IMR-90 (cell line): ENCODE measurements around the gene ABCA7. TPM values are rescaled to one million over a fixed set of nuclear protein-coding genes. Genes with fewer than 3 reads are reported as not detected.

Experiments used
- ATAC-seq: fragments of 200-7000 bp; cut with Tn5 transposase; 2 replicates; pipeline ENCODE4 v1.9.1; 2020; ENCODE audit warnings: low read depth, mild to moderate bottlenecking, moderate library complexity
- BruUV-seq: library from RNA; stranded (reverse); fragments of 400-500 nt; replicated peaks from 2 replicates; lab custom pipeline; 2021; lab: Mats Ljungman, UMichigan
- CTCF ChIA-PET: fragments of 300-600 bp; formaldehyde crosslinking; extraction: SDS; loops from one replicate; lab custom pipeline; 2021; ENCODE audit warnings: antibody characterized with exemption; lab: Yijun Ruan, JAX
- POLR2A ChIA-PET: fragments of 300-600 bp; sonication (Branson Sonifier 250); formaldehyde crosslinking; loops from one replicate; lab custom pipeline; 2022; ENCODE audit warnings: antibody characterized with exemption; ENCODE audit not compliant: unreplicated experiment; lab: Charles Lee
- DNase-seq: peaks from one replicate; pipeline ENCODE4 v3.0.0; 2013
- H2AFZ ChIP-seq: replicated peaks from 2 replicates; pipeline ENCODE3; 2013; ENCODE audit warnings: low read length, mild to moderate bottlenecking; ENCODE audit not compliant: poor library complexity
- H2AK5ac ChIP-seq: 2 replicates; pipeline ENCODE4 v1.6.1; 2013; ENCODE audit warnings: low read depth, low read length, inconsistent platforms
- H2AK9ac ChIP-seq: replicated peaks from 2 replicates; pipeline ENCODE3; 2013; ENCODE audit warnings: mild to moderate bottlenecking, low read depth, low read length, moderate library complexity; ENCODE audit not compliant: poor library complexity
- H2BK120ac ChIP-seq: 2 replicates; pipeline ENCODE4 v1.6.1; 2013; ENCODE audit warnings: low read depth, low read length, inconsistent platforms
- H2BK15ac ChIP-seq: 3 replicates; pipeline ENCODE4 v1.6.1; 2013; ENCODE audit warnings: low read depth, low read length, inconsistent platforms
- H2BK20ac ChIP-seq: 2 replicates; pipeline ENCODE4 v1.6.1; 2013; ENCODE audit warnings: low read depth, mild to moderate bottlenecking, inconsistent platforms, low read length, moderate library complexity
- H2BK5ac ChIP-seq: 2 replicates; pipeline ENCODE4 v1.6.1; 2013; ENCODE audit warnings: mild to moderate bottlenecking, low read depth, low read length, inconsistent platforms; ENCODE audit not compliant: poor library complexity, severe bottlenecking
- H3K14ac ChIP-seq: replicated peaks from 2 replicates; pipeline ENCODE4 v1.6.1; 2013; ENCODE audit warnings: low read depth, low read length, inconsistent platforms
- H3K18ac ChIP-seq: 2 replicates; pipeline ENCODE4 v1.6.1; 2013; ENCODE audit warnings: low read depth, low read length, control low read depth
- H3K23ac ChIP-seq: 2 replicates; pipeline ENCODE4 v1.6.1; 2013; ENCODE audit warnings: low read depth, low read length, inconsistent platforms
- H3K27ac ChIP-seq: 2 replicates; pipeline ENCODE4 v1.5.1; 2013; ENCODE audit warnings: mild to moderate bottlenecking, control low read depth, low read length; ENCODE audit not compliant: insufficient read depth
- H3K27me3 ChIP-seq: 2 replicates; pipeline ENCODE4 v1.6.1; 2013; ENCODE audit warnings: low read length; ENCODE audit not compliant: control insufficient read depth, insufficient read depth
- H3K36me3 ChIP-seq: 2 replicates; pipeline ENCODE4 v1.6.1; 2013; ENCODE audit warnings: low read length, mixed read lengths; ENCODE audit not compliant: control insufficient read depth, insufficient read depth
- H3K4ac ChIP-seq: 2 replicates; pipeline ENCODE4 v1.6.1; 2013; ENCODE audit warnings: low read depth, low read length, inconsistent platforms
- H3K4me1 ChIP-seq: 2 replicates; pipeline ENCODE4 v1.6.1; 2013; ENCODE audit warnings: low read length, mixed read lengths; ENCODE audit not compliant: control insufficient read depth, insufficient read depth
- H3K4me2 ChIP-seq: 2 replicates; pipeline ENCODE4 v1.6.1; 2013; ENCODE audit warnings: low read depth, mild to moderate bottlenecking, control low read depth, low read length, moderate library complexity
- H3K4me3 ChIP-seq: 2 replicates; pipeline ENCODE4 v1.5.1; 2013; ENCODE audit warnings: low read depth, mild to moderate bottlenecking, control low read depth, low read length, moderate library complexity; ENCODE audit not compliant: insufficient read depth
- H3K56ac ChIP-seq: 2 replicates; pipeline ENCODE4 v1.6.1; 2013; ENCODE audit warnings: low read length, inconsistent platforms; ENCODE audit not compliant: insufficient read depth; ENCODE audit errors: extremely low read depth
- H3K79me1 ChIP-seq, 2 experiments: 2 replicates each; pipeline ENCODE4 v1.6.1; 2013; ENCODE audit warnings: low read length in 2 of 2, inconsistent platforms in 1 of 2, low read depth in 1 of 2
- H3K9ac ChIP-seq: 2 replicates; pipeline ENCODE4 v1.6.1; 2013; ENCODE audit warnings: low read depth, low read length, control low read depth
- H3K9me1 ChIP-seq: 2 replicates; pipeline ENCODE4 v1.6.1; 2013; ENCODE audit warnings: low read length, inconsistent platforms; ENCODE audit not compliant: insufficient read depth
- H3K9me3 ChIP-seq: 2 replicates; pipeline ENCODE4 v1.6.1; 2013; ENCODE audit warnings: low read length; ENCODE audit not compliant: control insufficient read depth, insufficient read depth
- H4K20me1 ChIP-seq: 2 replicates; pipeline ENCODE4 v1.6.1; 2013; ENCODE audit warnings: low read length, inconsistent platforms; ENCODE audit not compliant: insufficient read depth
- H4K5ac ChIP-seq: 2 replicates; pipeline ENCODE4 v1.6.1; 2013; ENCODE audit warnings: mild to moderate bottlenecking, low read depth, low read length, control low read depth
- H4K8ac ChIP-seq, 2 experiments: 2 replicates each; pipeline ENCODE4 v1.6.1; 2013; ENCODE audit warnings: low read depth in 2 of 2, low read length in 2 of 2, control low read depth in 1 of 2, inconsistent platforms in 1 of 2
- H4K91ac ChIP-seq: 2 replicates; pipeline ENCODE4 v1.6.1; 2013; ENCODE audit warnings: low read depth, low read length, inconsistent platforms; ENCODE audit not compliant: insufficient read depth
- BHLHE40 ChIP-seq: fragments of 150-350 bp; IDR thresholded peaks from 2 replicates; pipeline ENCODE4 v1.6.1; 2016; ENCODE audit warnings: mild to moderate bottlenecking, low read depth, low read length
- CHD1 ChIP-seq: IDR thresholded peaks from 2 replicates; pipeline ENCODE4 v1.6.1; 2012; ENCODE audit warnings: low read depth, low read length, improper control_type of control experiment
- CTCF ChIP-seq: conservative IDR thresholded peaks from 2 replicates; pipeline ENCODE4 v1.5.1; 2012; ENCODE audit warnings: mild to moderate bottlenecking, low read depth, low read length, improper control_type of control experiment
- ELK1 ChIP-seq: fragments of 150-350 bp; IDR thresholded peaks from 2 replicates; pipeline ENCODE4 v1.6.1; 2016; ENCODE audit warnings: low read depth, mild to moderate bottlenecking, low read length, moderate library complexity, borderline replicate concordance
- FOS ChIP-seq: fragments of 150-350 bp; IDR thresholded peaks from 2 replicates; pipeline ENCODE4 v1.6.1; 2016; ENCODE audit warnings: low read depth, low read length
- MAFK ChIP-seq: IDR thresholded peaks from 2 replicates; pipeline ENCODE4 v1.6.1; 2012; ENCODE audit warnings: low read depth, low read length, improper control_type of control experiment
- MAZ ChIP-seq: IDR thresholded peaks from 2 replicates; pipeline ENCODE4 v1.6.1; 2012; ENCODE audit warnings: low read depth, mild to moderate bottlenecking, low read length, improper control_type of control experiment, moderate library complexity, borderline replicate concordance
- MXI1 ChIP-seq: IDR thresholded peaks from 2 replicates; pipeline ENCODE4 v1.6.1; 2012; ENCODE audit warnings: low read depth, mild to moderate bottlenecking, low read length, moderate library complexity, borderline replicate concordance
- NFE2L2 ChIP-seq: fragments of 150-350 bp; IDR thresholded peaks from 2 replicates; pipeline ENCODE4 v1.6.1; 2016; ENCODE audit warnings: low read depth, mild to moderate bottlenecking, low read length
- POLR2A ChIP-seq: IDR thresholded peaks from 2 replicates; pipeline ENCODE4 v1.6.1; 2012; ENCODE audit warnings: mild to moderate bottlenecking, low read depth, low read length
- RAD21 ChIP-seq: IDR thresholded peaks from 2 replicates; pipeline ENCODE4 v1.6.1; 2012; ENCODE audit warnings: low read length, improper control_type of control experiment
- RCOR1 ChIP-seq: IDR thresholded peaks from 2 replicates; pipeline ENCODE4 v1.6.1; 2012; ENCODE audit warnings: mild to moderate bottlenecking, low read length, improper control_type of control experiment; ENCODE audit not compliant: insufficient replicate concordance
- SMC3 ChIP-seq: fragments of 150-350 bp; IDR thresholded peaks from 2 replicates; pipeline ENCODE4 v1.6.1; 2016; ENCODE audit warnings: low read depth, mild to moderate bottlenecking, antibody characterized with exemption, low read length, moderate library complexity
- WGBS, 2 experiments: methylation state at CpG; one replicate each; pipeline versions ENCODE4 v1.1.5 to v1.1.7; 2013; ENCODE audit warnings: missing lambda C conversion rate in 2 of 2; ENCODE audit not compliant: insufficient read length in 1 of 2; ENCODE audit errors: extremely low coverage in 2 of 2; 5-methylcytosine and 5-hydroxymethylcytosine counted together
- dilution Hi-C: fragments of 300-500 bp; cut with HindIII; formaldehyde crosslinking; loops from one replicate; pipeline ENCODE4 v1.14.3; 2018; ENCODE audit warnings: low sequenced_read_pairs; ENCODE audit not compliant: unreplicated experiment
- in situ Hi-C: fragments of 300-500 bp; cut with MboI; formaldehyde crosslinking; loops from 3 replicates; pipeline ENCODE4 v1.14.3; 2019; ENCODE audit warnings: low sequenced_read_pairs, inconsistent platforms, mixed read lengths
- intact Hi-C: fragments of 100-400 bp; cut with micrococcal nuclease; formaldehyde crosslinking; loops from 2 replicates; pipeline ENCODE4 v1.10.0; 2022
- polyA plus RNA-seq, 3 experiments: library from polyadenylated mRNA; depleted of rRNA; stranded (reverse); fragments of >200 nt; gene quantifications; 2 replicates each; pipeline ENCODE4 v1.2.3, GENCODE V29; 2012; ENCODE audit warnings: low replicate concordance in 1 of 3
- total RNA-seq: library from RNA; depleted of rRNA; stranded (reverse); fragments of >200 nt; gene quantifications from 2 replicates; pipeline ENCODE4 v1.2.3, GENCODE V29; 2012

The ABCA7 gene
- total and polyA plus RNA-seq, 2 of the 4 experiments (the other 2 are of a cell fraction): 0.36 to 3.3 TPM

- CTCF ChIA-PET: interaction anchor here (1.5 kb wide), 1 partner anchor 8 kb away, joined by 6 read pairs; no protein-coding TSS in a partner anchor
- peak overlapping the region; percentile 94 for H3K4ac ChIP-seq
- H2AK9ac ChIP-seq: peak overlapping the region; percentile 97
- intact Hi-C loops: no loop called here
- peaks cover 10% of the 10 kb centered on the region for H3K4me1 ChIP-seq
- H2AFZ ChIP-seq: peak overlapping the region; percentile 70
- H4K91ac ChIP-seq: peak overlapping the region; percentile 32
- no TSS peak for BruUV-seq
- POLR2A ChIA-PET: interaction anchor here (0.6 kb wide), 1 partner anchor 95 kb away, joined by 3 read pairs; no protein-coding TSS in a partner anchor
- H3K9ac ChIP-seq: peak overlapping the region; percentile 96
- peaks cover 45% of the 10 kb centered on the region for H3K36me3 ChIP-seq
- H3K18ac ChIP-seq: no peak overlapping the region; the same call in 1 of the 2 replicates
- dilution Hi-C loops: no loop called here
- in situ Hi-C loops: loop anchor here (5.0 kb wide), 1 partner anchor 97 kb away; no protein-coding TSS in a partner anchor
- peaks cover 50% of the 10 kb centered on the region for H4K20me1 ChIP-seq
- H3K9me3 ChIP-seq: no peaks in the 10 kb centered on the region
- H3K79me1 ChIP-seq: peaks cover 0 to 25% of the 10 kb centered on the region in 2 experiments; a peak in 2 of 4 replicates
- peak overlapping the region; percentile 95 for H3K23ac ChIP-seq
- peak overlapping the region in 1 of 2 experiments; percentile 32; a peak in 1 of 4 replicates for H4K8ac ChIP-seq
- H3K56ac ChIP-seq: peak overlapping the region; percentile 62; the same call in 1 of the 2 replicates
- 0 out of 2 replicates have a peak, but pooled peaks cover 2% of the 10 kb centered on the region for H3K9me1 ChIP-seq
- H2BK5ac ChIP-seq: peak overlapping the region; percentile 93
- 20% methylated on average over 41 of the region's 69 CpGs; no CpG with 5 or more reads in 1 of the 2 experiments for WGBS, 2 experiments
- H2BK15ac ChIP-seq: no peak overlapping the region
- DNase-seq (peak; percentile 38), ATAC-seq (no peak)
- H3K14ac ChIP-seq: peak overlapping the region; percentile 95
- H3K27me3 ChIP-seq: no peaks in the 10 kb centered on the region
- H3K27ac ChIP-seq: peak overlapping the region; percentile 84
- peak overlapping the region; percentile 91 for H2AK5ac ChIP-seq
- peak overlapping the region; percentile 40 for H4K5ac ChIP-seq
- H2BK20ac ChIP-seq: no peak overlapping the region
- peak overlapping the region; percentile 89 for H3K4me2 ChIP-seq
- peak overlapping the region; percentile 46; the same call in 1 of the 2 replicates for H2BK120ac ChIP-seq
- peak overlapping the region; percentile 85 for H3K4me3 ChIP-seq
- TF ChIP-seq RAD21 (no peak), SMC3 (no peak), BHLHE40 (no peak), NFE2L2 (no peak), FOS (no peak), POLR2A (no peak), CTCF (no peak), CHD1 (no peak), MAZ (no peak), MXI1 (no peak), ELK1 (no peak), MAFK (no peak), RCOR1 (no peak)
Observed at GRCh38 chr19:1105008-1105872, 65.3 kb downstream of the ABCA7 start.
